Measurements from ENCODE around the gene SH3TC1. TPM values are rescaled to one million over a fixed set of nuclear protein-coding genes. Genes with fewer than 3 reads are reported as not detected.

The SH3TC1 gene
- total and polyA plus RNA-seq, 9 donors = 6.8 to 21.3 (median 9.8) TPM

DNA sequence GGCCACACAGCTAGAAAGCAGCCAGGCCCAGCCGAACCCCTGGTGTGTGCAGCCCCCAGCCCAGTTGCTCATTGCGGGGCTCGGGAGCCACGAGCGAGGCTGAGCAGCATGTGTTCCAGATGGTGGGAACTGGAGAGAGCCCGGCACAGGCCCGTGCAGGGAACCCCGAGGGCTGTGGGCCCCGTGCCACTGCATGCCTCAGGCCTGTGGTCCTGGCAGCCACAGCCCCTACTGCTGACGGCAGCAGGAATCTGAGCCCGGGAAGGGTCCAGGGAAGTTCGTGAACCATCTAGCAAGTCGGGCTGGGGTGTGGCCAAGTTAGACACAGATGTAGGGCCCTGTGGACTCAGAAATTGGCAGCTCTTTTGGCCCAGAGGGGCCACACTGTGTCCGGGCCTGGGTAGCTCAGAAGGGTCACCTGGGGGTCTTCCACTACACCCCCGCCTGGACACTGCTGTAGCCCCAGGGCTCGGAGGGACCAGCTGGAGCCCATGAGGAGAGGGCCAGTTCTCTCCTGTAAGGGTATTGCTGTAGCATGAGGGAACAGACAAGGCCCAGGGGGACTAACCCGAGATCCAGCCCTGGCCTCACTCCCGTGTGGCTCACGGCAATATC lies 82.5 kb downstream of the SH3TC1 start:
- 16% methylated on average over 14 of the region's 19 CpGs for WGBS (ENCODE audit: insufficient coverage)
- peaks cover 4% of the 10 kb centered on the region for H3K36me3 ChIP-seq (ENCODE audit: control insufficient read depth, insufficient read depth, low read length)
- H3K9me3 ChIP-seq (replicated peaks; ENCODE audit: control insufficient read depth, low read depth, low read length) = no peaks in the 10 kb centered on the region
- no peaks in the 10 kb centered on the region for H3K27me3 ChIP-seq (ENCODE audit: control insufficient read depth, insufficient read depth, low read length)
- H3K27ac ChIP-seq (ENCODE audit: low read length) = peak overlapping the region; percentile 69
- H3K4me3 ChIP-seq (ENCODE audit: low read length) = no peak overlapping the region
- DNase-seq = peak; percentile 93
- peaks cover 66% of the 10 kb centered on the region for H3K4me1 ChIP-seq (ENCODE audit: control insufficient read depth, insufficient read depth, low read length)

DNA sequence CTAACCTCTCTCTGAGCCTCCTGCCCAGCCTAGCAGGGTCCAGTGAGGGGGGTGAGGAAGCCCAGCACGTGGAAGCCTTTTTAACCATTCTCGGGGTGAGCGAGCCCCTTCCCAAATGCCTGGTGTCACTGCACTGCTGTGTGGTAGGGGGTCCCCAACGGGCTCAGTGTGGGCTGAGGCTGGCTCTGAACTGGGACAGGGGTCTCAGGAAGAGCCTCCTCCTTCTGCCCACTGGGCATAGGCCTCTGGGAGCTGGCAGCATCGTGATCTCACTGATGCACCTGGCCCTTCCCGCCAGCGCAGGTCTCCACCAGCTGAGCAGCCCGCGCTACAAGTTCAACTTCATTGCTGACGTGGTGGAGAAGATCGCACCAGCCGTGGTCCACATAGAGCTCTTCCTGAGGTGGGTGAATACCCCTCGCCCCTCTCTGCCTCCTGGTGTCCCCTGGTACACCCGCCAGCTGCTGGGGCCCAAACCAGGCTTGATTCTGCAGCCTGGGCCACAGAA lies 83.1 kb downstream of the SH3TC1 start:
- peaks cover 61% of the 10 kb centered on the region for H3K4me1 ChIP-seq (ENCODE audit: control insufficient read depth, insufficient read depth, low read length)
- no peak for DNase-seq
- WGBS (ENCODE audit: insufficient coverage) = 86% methylated on average over 11 of the region's 14 CpGs

DNA sequence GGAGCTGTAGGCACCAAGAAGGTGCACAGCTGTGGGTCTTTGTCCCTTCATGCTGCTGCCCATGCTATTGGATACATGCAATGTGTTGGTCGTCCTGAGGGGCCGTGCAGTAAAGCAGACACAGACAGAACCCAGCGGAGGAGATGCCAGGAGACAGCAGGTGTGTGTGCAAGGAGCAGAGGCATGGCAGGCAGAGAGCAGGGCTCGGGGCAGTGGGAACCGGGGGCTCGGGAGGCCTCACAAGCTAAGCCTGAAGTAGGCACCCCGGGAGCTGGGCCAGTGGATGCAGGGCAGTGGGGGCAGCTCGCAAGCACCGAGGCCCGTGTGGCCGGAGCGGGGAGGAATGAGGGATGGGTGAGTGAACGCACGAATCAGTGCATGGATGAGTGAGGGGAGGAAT lies 83.7 kb downstream of the SH3TC1 start:
- DNase-seq = no peak
- H3K27ac ChIP-seq (ENCODE audit: low read length) = no peak overlapping the region
- H3K4me1 ChIP-seq (ENCODE audit: control insufficient read depth, insufficient read depth, low read length) = peaks cover 56% of the 10 kb centered on the region
- H3K4me3 ChIP-seq (ENCODE audit: low read length) = no peak overlapping the region
- no peaks in the 10 kb centered on the region for H3K27me3 ChIP-seq (ENCODE audit: control insufficient read depth, insufficient read depth, low read length)
- 82% methylated on average over 14 of the region's 14 CpGs for WGBS (ENCODE audit: insufficient coverage)
- peaks cover 12% of the 10 kb centered on the region for H3K36me3 ChIP-seq (ENCODE audit: control insufficient read depth, insufficient read depth, low read length)
- H3K9me3 ChIP-seq (replicated peaks; ENCODE audit: control insufficient read depth, low read depth, low read length) = no peaks in the 10 kb centered on the region

More for the DNA sequence above, 83.1 kb downstream of the SH3TC1 start:
- Histone ChIP-seq H3K27ac (ENCODE audit: low read length) (no peak overlapping the region), H3K36me3 (ENCODE audit: control insufficient read depth, insufficient read depth, low read length) (peaks cover 9% of the 10 kb centered on the region), H3K9me3 (replicated peaks; ENCODE audit: control insufficient read depth, low read depth, low read length) (no peaks in the 10 kb centered on the region), H3K27me3 (ENCODE audit: control insufficient read depth, insufficient read depth, low read length) (no peaks in the 10 kb centered on the region), H3K4me3 (ENCODE audit: low read length) (no peak overlapping the region)

DNA sequence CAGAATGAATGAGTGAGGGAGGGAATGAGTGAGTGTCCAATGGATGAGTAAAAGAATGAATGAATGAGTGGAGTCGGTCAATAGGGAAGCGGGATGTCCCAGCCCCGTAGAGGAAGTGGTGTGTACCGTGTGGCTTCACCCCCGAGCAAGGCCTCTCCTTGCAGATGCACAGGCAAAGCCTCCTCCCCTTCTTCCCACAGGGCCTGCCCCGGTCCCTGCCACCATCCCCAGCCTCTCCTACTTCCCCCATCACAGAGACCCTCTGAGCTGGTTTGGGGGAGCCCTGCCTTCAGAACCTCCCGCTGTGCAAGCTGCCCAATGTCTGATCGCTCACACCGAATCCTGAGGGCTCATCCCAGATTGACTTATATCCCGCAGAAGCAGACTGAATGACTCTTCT lies 84.1 kb downstream of the SH3TC1 start:
- no peak for DNase-seq
- H3K36me3 ChIP-seq (ENCODE audit: control insufficient read depth, insufficient read depth, low read length) = peaks cover 13% of the 10 kb centered on the region
- H3K27ac ChIP-seq (ENCODE audit: low read length) = no peak overlapping the region
- WGBS (ENCODE audit: insufficient coverage) = 63% methylated on average over 5 of the region's 10 CpGs
- H3K9me3 ChIP-seq (replicated peaks; ENCODE audit: control insufficient read depth, low read depth, low read length) = no peaks in the 10 kb centered on the region
- H3K27me3 ChIP-seq (ENCODE audit: control insufficient read depth, insufficient read depth, low read length) = no peaks in the 10 kb centered on the region
- peaks cover 52% of the 10 kb centered on the region for H3K4me1 ChIP-seq (ENCODE audit: control insufficient read depth, insufficient read depth, low read length)
- H3K4me3 ChIP-seq (ENCODE audit: low read length) = no peak overlapping the region

DNA sequence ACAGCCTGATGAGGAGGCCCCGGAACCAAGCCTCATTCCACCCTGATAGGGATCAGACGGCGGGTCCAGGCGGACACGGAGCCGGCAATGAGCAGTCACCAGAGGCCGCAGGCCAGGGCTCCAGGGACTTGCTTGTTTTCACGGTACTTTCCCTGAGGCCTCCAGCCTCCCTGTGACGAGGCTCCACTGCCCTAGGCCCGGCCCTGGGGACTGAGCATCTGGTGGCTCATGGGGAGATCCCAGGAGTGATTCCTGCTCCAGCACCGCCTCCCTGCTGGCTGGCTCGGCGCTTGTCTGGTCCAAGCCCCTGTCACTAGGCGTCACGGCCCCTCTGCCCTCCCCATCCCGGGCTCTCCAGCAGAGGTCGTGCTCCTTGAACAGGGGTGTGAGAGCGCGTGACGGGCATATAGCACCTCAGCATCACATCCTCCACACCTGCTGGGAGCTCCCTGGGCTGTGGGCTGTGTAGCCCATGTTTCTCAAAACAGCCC lies 84.6 kb downstream of the SH3TC1 start:
- Histone ChIP-seq H3K4me1 (ENCODE audit: control insufficient read depth, insufficient read depth, low read length) (peaks cover 46% of the 10 kb centered on the region), H3K27me3 (ENCODE audit: control insufficient read depth, insufficient read depth, low read length) (no peaks in the 10 kb centered on the region)
- DNase-seq = no peak

DNA sequence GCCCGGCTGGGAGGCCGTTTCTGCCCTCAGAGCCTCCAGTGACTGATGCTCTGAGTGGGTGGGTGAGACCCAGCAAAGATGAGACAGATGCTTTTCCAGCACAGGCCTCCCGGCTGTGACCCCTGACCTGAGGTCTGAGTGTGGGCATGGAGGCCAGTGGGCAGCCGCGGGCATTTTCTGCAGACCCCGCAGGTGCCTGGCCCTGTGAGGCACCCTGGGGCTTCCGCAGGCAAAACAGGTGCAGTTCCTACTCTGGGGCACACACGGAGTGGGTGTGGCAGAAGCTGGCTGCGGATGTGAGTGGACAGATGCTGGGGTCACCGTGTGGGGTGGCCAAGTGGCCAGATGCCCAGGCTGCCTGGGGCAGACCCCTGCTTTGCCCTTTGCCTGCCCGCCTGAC lies 85.3 kb downstream of the SH3TC1 start:
- Histone ChIP-seq H3K36me3 (ENCODE audit: control insufficient read depth, insufficient read depth, low read length) (peaks cover 17% of the 10 kb centered on the region), H3K27ac (ENCODE audit: low read length) (no peak overlapping the region), H3K4me3 (ENCODE audit: low read length) (no peak overlapping the region), H3K27me3 (ENCODE audit: control insufficient read depth, insufficient read depth, low read length) (no peaks in the 10 kb centered on the region), H3K4me1 (ENCODE audit: control insufficient read depth, insufficient read depth, low read length) (peaks cover 40% of the 10 kb centered on the region), H3K9me3 (replicated peaks; ENCODE audit: control insufficient read depth, low read depth, low read length) (no peaks in the 10 kb centered on the region)
- 61% methylated on average over 10 of the region's 11 CpGs for WGBS (ENCODE audit: insufficient coverage)
- no peak for DNase-seq

More for the DNA sequence above, 84.6 kb downstream of the SH3TC1 start:
- Histone ChIP-seq H3K9me3 (replicated peaks; ENCODE audit: control insufficient read depth, low read depth, low read length) (no peaks in the 10 kb centered on the region), H3K27ac (ENCODE audit: low read length) (no peak overlapping the region), H3K36me3 (ENCODE audit: control insufficient read depth, insufficient read depth, low read length) (peaks cover 13% of the 10 kb centered on the region), H3K4me3 (ENCODE audit: low read length) (no peak overlapping the region)
- 51% methylated on average over 20 of the region's 20 CpGs for WGBS (ENCODE audit: insufficient coverage)

DNA sequence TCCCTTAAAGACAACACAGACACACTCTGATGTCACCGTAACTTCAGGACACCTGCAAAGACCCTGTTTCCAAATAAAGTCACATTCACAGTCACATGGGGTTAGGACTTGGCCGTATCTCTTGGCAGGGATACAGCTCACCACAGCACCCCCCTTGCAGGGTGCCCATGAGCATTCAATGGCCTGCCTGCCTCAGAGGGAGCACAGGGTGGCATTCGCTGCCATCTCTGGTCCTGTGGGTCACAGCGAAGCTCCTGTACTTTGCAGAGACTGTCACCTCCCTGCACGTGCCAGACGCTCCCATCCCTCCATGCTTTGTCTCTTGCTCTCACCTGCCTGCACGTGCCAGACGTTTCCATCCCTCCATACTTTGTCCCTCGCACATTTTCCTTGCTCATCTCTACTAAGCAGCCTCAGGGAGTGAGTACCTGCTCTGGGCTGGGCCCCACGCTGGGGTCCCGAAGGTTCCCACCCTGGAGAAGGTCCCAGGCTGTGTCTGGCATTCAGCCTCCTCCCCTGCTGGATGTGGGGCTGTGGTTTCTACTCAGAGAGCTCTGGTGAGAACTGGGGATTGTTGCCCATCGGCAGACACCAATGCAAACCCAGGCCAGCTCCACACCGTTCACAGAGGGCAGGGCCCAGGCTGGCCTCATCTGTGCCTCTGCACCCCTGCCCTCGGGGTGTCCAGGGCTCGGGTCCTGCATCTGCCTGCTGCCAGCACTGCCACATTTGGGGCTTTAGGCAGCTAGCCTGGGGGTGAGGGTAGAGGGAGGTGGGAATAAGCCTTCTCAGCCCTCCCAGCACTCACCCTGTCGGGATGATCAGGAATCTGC lies 86.3 kb downstream of the SH3TC1 start:
- no peak for DNase-seq

DNA sequence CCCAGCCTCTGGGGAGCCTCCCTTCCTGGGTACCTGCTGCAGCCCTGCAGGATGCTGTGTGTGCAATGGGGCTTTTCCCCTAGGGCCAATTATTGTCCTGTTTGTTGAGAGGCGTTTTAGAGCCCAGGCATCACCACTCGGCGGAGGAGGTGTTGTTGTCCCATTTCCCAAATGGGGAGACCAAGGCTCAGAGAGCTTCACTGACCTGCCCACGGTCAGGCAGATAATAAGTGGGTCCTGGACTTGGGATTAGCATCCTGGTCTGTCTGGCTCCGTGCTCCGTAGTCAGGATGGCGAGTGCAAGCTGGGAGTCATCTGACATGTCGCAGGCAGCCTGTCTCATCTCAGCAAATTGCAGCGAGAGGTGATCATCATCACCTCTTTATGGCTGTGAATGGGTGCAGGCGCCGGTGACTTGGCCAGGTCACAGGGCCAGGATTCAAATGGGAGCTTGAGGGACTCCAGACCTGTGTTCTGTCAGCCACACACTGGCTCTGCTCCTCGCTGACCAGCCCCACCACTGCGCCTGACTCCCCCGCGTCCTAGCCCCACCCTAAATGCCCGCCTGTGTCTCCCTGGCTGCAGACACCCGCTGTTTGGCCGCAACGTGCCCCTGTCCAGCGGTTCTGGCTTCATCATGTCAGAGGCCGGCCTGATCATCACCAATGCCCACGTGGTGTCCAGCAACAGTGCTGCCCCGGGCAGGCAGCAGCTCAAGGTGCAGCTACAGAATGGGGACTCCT lies 87.1 kb downstream of the SH3TC1 start:
- WGBS (ENCODE audit: insufficient coverage) = 70% methylated on average over 23 of the region's 23 CpGs
- no peak overlapping the region for H3K4me3 ChIP-seq (ENCODE audit: low read length)
- DNase-seq = no peak
- no peaks in the 10 kb centered on the region for H3K27me3 ChIP-seq (ENCODE audit: control insufficient read depth, insufficient read depth, low read length)
- H3K4me1 ChIP-seq (ENCODE audit: control insufficient read depth, insufficient read depth, low read length) = peaks cover 24% of the 10 kb centered on the region
- peaks cover 23% of the 10 kb centered on the region for H3K36me3 ChIP-seq (ENCODE audit: control insufficient read depth, insufficient read depth, low read length)
- H3K9me3 ChIP-seq (replicated peaks; ENCODE audit: control insufficient read depth, low read depth, low read length) = no peaks in the 10 kb centered on the region
- no peak overlapping the region for H3K27ac ChIP-seq (ENCODE audit: low read length)

More for the DNA sequence above, 86.3 kb downstream of the SH3TC1 start:
- Histone ChIP-seq H3K4me1 (ENCODE audit: control insufficient read depth, insufficient read depth, low read length) (peaks cover 32% of the 10 kb centered on the region), H3K36me3 (ENCODE audit: control insufficient read depth, insufficient read depth, low read length) (peaks cover 23% of the 10 kb centered on the region), H3K9me3 (replicated peaks; ENCODE audit: control insufficient read depth, low read depth, low read length) (no peaks in the 10 kb centered on the region), H3K27me3 (ENCODE audit: control insufficient read depth, insufficient read depth, low read length) (no peaks in the 10 kb centered on the region), H3K4me3 (ENCODE audit: low read length) (no peak overlapping the region), H3K27ac (ENCODE audit: low read length) (no peak overlapping the region)
- 54% methylated on average over 13 of the region's 16 CpGs for WGBS (ENCODE audit: insufficient coverage)

DNA sequence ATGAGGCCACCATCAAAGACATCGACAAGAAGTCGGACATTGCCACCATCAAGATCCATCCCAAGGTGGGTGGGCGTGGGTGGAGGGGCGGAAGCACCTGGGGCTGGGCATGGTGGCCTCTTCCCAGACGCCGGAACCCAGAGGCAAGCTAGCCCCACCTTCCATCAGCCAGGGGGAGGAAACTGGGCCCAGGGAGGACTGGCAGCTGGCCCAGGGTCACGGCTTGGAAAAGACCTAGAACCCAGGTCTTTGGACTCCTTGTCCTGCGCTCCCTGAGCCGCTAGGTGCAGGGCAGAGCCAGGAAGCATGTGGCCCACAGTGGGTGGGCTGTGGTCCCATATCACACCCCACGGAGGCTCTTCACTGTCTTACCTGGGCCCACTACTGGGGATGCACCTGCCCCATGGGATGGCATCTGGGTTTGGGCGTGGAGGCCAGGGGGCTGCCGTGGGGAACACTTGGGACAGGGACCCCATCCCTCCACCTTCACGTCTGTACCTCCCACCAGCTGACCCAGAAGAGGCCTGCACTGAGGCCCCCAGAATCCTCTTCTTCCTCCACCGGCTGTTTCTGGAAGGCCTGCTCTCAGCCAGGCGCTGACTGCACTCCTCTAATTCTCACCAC lies 87.7 kb downstream of the SH3TC1 start:
- H3K9me3 ChIP-seq (replicated peaks; ENCODE audit: control insufficient read depth, low read depth, low read length) = no peaks in the 10 kb centered on the region
- no peak overlapping the region for H3K4me3 ChIP-seq (ENCODE audit: low read length)
- 81% methylated on average over 12 of the region's 15 CpGs for WGBS (ENCODE audit: insufficient coverage)
- peaks cover 23% of the 10 kb centered on the region for H3K36me3 ChIP-seq (ENCODE audit: control insufficient read depth, insufficient read depth, low read length)
- no peak for DNase-seq
- H3K27me3 ChIP-seq (ENCODE audit: control insufficient read depth, insufficient read depth, low read length) = no peaks in the 10 kb centered on the region
- peaks cover 17% of the 10 kb centered on the region for H3K4me1 ChIP-seq (ENCODE audit: control insufficient read depth, insufficient read depth, low read length)
- H3K27ac ChIP-seq (ENCODE audit: low read length) = no peak overlapping the region

Measured in muscle of leg (tissue), 11 donors.